Measurements from ENCODE around the gene PPP1R18. TPM values are rescaled to one million over a fixed set of nuclear protein-coding genes. Genes with fewer than 3 reads are reported as not detected.

PPP1R18 gene
- total RNA-seq, 1 donor from 2014 or later: 42.5 TPM

GRCh38 chr6:30696432-30696831 lies 10.0 kb upstream of the PPP1R18 start:
- Histone ChIP-seq H3K4me1 (no peaks in the 10 kb centered on the region), H3K4me3 (no peak overlapping the region), H3K9me3 (no peaks in the 10 kb centered on the region), H3K36me3 (no peaks in the 10 kb centered on the region), H3K27ac (no peak overlapping the region), H3K27me3 (no peaks in the 10 kb centered on the region)
- no peak for TF ChIP-seq POLR2A (IDR thresholded peaks at IDR 0.05)
- TF ChIP-seq, protein P1, sequence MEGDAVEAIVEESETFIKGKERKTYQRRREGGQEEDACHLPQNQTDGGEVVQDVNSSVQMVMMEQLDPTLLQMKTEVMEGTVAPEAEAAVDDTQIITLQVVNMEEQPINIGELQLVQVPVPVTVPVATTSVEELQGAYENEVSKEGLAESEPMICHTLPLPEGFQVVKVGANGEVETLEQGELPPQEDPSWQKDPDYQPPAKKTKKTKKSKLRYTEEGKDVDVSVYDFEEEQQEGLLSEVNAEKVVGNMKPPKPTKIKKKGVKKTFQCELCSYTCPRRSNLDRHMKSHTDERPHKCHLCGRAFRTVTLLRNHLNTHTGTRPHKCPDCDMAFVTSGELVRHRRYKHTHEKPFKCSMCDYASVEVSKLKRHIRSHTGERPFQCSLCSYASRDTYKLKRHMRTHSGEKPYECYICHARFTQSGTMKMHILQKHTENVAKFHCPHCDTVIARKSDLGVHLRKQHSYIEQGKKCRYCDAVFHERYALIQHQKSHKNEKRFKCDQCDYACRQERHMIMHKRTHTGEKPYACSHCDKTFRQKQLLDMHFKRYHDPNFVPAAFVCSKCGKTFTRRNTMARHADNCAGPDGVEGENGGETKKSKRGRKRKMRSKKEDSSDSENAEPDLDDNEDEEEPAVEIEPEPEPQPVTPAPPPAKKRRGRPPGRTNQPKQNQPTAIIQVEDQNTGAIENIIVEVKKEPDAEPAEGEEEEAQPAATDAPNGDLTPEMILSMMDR (IDR thresholded peaks at IDR 0.05): no peak
- no peak for TF ChIP-seq POLR2AphosphoS5 (IDR thresholded peaks at IDR 0.05; ENCODE audit: insufficient read depth in 1 of 2, low read depth in 1 of 2)
- intact Hi-C loops (cut with DNase I): no loop called here
- no peak for DNase-seq (ENCODE audit: extremely low spot score in 2 of 2)

- no peak for TF ChIP-seq POLR2A (IDR thresholded peaks at IDR 0.05)
- TF ChIP-seq, protein P1 (IDR thresholded peaks at IDR 0.05): no peak
- no peak for TF ChIP-seq POLR2AphosphoS5 (IDR thresholded peaks at IDR 0.05; ENCODE audit: insufficient read depth in 1 of 2, low read depth in 1 of 2)
- Histone ChIP-seq H3K27ac (peak overlapping the region; percentile 92), H3K9me3 (no peaks in the 10 kb centered on the region), H3K36me3 (no peaks in the 10 kb centered on the region), H3K4me3 (peak overlapping the region; percentile 55 to 76), H3K27me3 (no peaks in the 10 kb centered on the region), H3K4me1 (peaks cover 29% of the 10 kb centered on the region)
- no peak for DNase-seq (ENCODE audit: extremely low spot score in 2 of 2)
- intact Hi-C loops (cut with DNase I): no loop called here
Measured at GRCh38 chr6:30691208-30691847, 4.9 kb upstream of the PPP1R18 start.

GRCh38 chr6:30690403-30691207 lies 4.2 kb upstream of the PPP1R18 start, which contains the start of gene NRM:
NRM (minus strand) TSS chr6:30690984; CDS start chr6:30690974, 10 bp downstream.
- TF ChIP-seq POLR2A (IDR thresholded peaks at IDR 0.05) (no peak), POLR2AphosphoS5 (IDR thresholded peaks at IDR 0.05; ENCODE audit: insufficient read depth in 1 of 2, low read depth in 1 of 2) (peak; percentile 48 to 77)
- no peak for DNase-seq (ENCODE audit: extremely low spot score in 2 of 2)
- Histone ChIP-seq H3K4me1 (peaks cover 35% of the 10 kb centered on the region), H3K36me3 (no peaks in the 10 kb centered on the region), H3K9me3 (no peaks in the 10 kb centered on the region), H3K27me3 (no peaks in the 10 kb centered on the region), H3K4me3 (peak within 1 kb of the TSS; percentile 55 to 76), H3K27ac (peak within 1 kb of the TSS; percentile 92)
- intact Hi-C loops (cut with DNase I): no loop called here

DNA sequence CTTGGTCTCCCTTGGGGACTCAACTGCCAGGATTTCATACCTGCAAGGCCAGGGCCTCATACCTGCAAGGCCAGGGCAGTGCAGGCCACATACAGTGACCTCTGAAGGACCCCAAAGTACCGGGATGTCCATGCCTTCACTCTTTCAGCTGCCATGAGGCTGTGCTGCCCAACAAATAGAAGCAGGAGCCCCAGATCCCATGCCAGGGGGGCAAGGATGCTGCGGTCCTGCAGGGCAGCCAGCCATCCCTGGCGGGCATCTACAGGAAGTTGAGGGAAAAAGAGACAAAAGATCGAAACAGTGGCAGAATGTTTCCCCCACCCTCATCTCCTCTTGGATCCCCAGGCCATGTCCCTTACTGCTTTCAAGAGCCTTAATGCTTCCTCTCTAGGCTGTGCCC lies 3.5 kb upstream of the PPP1R18 start:
- Histone ChIP-seq H3K4me1 (peaks cover 41% of the 10 kb centered on the region), H3K9me3 (no peaks in the 10 kb centered on the region), H3K36me3 (no peaks in the 10 kb centered on the region), H3K27me3 (no peaks in the 10 kb centered on the region), H3K4me3 (peak overlapping the region; percentile 55 to 76), H3K27ac (peak overlapping the region; percentile 92)
- no peak for TF ChIP-seq POLR2AphosphoS5 (IDR thresholded peaks at IDR 0.05; ENCODE audit: insufficient read depth in 1 of 2, low read depth in 1 of 2)
- TF ChIP-seq, protein P1 (IDR thresholded peaks at IDR 0.05): no peak
- no peak for TF ChIP-seq POLR2A (IDR thresholded peaks at IDR 0.05)
- DNase-seq (ENCODE audit: extremely low spot score in 2 of 2): no peak
- intact Hi-C loops (cut with DNase I): loop anchor here (10.0 kb wide), 2 partner anchors 75 to 195 kb away; partner anchors contain the start of genes DDR1, MRPS18B and PPP1R10

DNA sequence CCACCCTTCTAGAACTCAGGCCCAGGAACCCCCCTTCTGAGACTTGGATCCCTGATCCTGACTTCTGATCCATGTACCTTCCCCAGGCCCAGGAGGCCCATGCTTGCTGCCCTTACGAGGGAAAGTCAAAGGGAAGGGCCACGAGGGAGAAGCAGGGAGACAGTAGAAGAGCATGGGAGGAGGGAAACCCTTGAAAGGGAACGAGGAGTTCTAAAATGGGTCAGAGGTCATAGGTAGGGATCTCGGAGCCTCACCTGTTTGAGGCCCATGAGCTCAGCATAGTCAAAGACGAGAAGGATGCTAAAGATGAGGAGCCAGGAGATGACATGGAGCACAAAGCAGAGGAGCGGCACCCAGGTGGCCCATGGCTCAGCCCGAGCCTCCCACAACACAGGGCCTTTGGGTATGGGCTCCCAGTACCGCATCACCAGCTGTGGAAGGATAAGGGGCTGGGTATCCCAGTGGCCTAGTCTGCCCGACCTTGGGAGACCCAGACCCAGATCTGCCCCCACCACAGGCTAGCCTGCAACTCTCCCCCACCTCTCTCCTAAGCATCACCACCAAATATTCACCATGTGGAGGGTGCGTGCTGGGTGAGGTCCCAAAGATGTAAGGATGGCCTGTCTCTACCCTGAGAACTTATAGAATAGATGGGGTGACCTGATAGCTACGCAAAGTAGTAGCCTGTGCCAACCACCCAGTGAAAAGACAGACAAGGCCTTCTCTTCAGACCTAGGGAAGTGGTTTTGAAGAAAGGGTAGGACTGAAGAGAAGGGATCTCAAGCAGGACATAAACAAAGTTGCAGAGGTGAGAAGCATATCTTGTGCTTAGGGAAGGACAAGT lies 2.8 kb upstream of the PPP1R18 start:
- intact Hi-C loops (cut with DNase I): loop anchor here (10.0 kb wide), 2 partner anchors 74 to 196 kb away; partner anchors contain the start of genes DDR1, MRPS18B and PPP1R10
- no peak for DNase-seq (ENCODE audit: extremely low spot score in 2 of 2)

More for the DNA sequence above, 2.8 kb upstream of the PPP1R18 start:
- Histone ChIP-seq H3K27ac (peak overlapping the region; percentile 92), H3K36me3 (no peaks in the 10 kb centered on the region), H3K4me1 (peaks cover 48% of the 10 kb centered on the region), H3K4me3 (peak overlapping the region; percentile 55 to 76), H3K27me3 (no peaks in the 10 kb centered on the region), H3K9me3 (no peaks in the 10 kb centered on the region)
- TF ChIP-seq, protein P1 (IDR thresholded peaks at IDR 0.05): no peak
- TF ChIP-seq POLR2A (IDR thresholded peaks at IDR 0.05) (no peak), POLR2AphosphoS5 (IDR thresholded peaks at IDR 0.05; ENCODE audit: insufficient read depth in 1 of 2, low read depth in 1 of 2) (no peak)

Measured in vagina (tissue), 2 donors.